Activated B cell treated with CpG ODN at 0.5 μM for 24 hours (primary cell): ENCODE results near the gene BIRC3. TPM values are rescaled to one million over a fixed set of nuclear protein-coding genes. Genes with fewer than 3 reads are reported as not detected.

Experiments
- ATAC-seq: fragments of 200-7000 bp; cut with Tn5 transposase; one replicate; pipeline ENCODE4 v1.10.0; 2021; ENCODE audit warnings: low read depth, mild to moderate bottlenecking, moderate library complexity
- CTCF ChIA-PET: fragments of 350-600 bp; sonication (Branson Sonifier 250); formaldehyde crosslinking; loops from one replicate; lab custom pipeline; 2021; ENCODE audit warnings: antibody characterized with exemption; lab: Charles Lee
- POLR2A ChIA-PET: fragments of 350-600 bp; sonication (Branson Sonifier 250); formaldehyde crosslinking; loops from one replicate; lab custom pipeline; 2021; ENCODE audit warnings: antibody characterized with exemption; lab: Charles Lee
- DNase-seq: peaks from one replicate; pipeline ENCODE4 v3.0.0; 2022
- H3K27ac Mint-ChIP-seq: one replicate; pipeline ENCODE4 v1.8.0; 2020; ENCODE audit warnings: mixed read lengths
- H3K27me3 Mint-ChIP-seq: one replicate; pipeline ENCODE4 v1.8.0; 2021; ENCODE audit warnings: mixed read lengths
- H3K36me3 Mint-ChIP-seq: one replicate; pipeline ENCODE4 v1.8.0; 2021; ENCODE audit warnings: low read depth, mixed read lengths
- H3K4me1 Mint-ChIP-seq: one replicate; pipeline ENCODE4 v1.8.0; 2021; ENCODE audit warnings: mixed read lengths
- H3K4me3 Mint-ChIP-seq: one replicate; pipeline ENCODE4 v1.8.0; 2020; ENCODE audit warnings: mild to moderate bottlenecking, mixed read lengths
- H3K9me3 Mint-ChIP-seq: one replicate; pipeline ENCODE4 v1.8.0; 2020; ENCODE audit warnings: mixed read lengths
- CTCF ChIP-seq: fragments of 200-600 bp; IDR thresholded peaks from one replicate; pipeline ENCODE4 v1.8.0; 2022; ENCODE audit warnings: antibody characterized with exemption, mild to moderate bottlenecking
- intact Hi-C: fragments of 100-400 bp; cut with micrococcal nuclease; formaldehyde crosslinking; loops from one replicate; pipeline ENCODE4 v1.15.1; 2024
- total RNA-seq: library from RNA; stranded (reverse); gene quantifications from 2 replicates; pipeline ENCODE4 v1.2.3, GENCODE V29; 2022

BIRC3 gene
- total RNA-seq, 1 donor from 2014 or later = 270 TPM

DNA sequence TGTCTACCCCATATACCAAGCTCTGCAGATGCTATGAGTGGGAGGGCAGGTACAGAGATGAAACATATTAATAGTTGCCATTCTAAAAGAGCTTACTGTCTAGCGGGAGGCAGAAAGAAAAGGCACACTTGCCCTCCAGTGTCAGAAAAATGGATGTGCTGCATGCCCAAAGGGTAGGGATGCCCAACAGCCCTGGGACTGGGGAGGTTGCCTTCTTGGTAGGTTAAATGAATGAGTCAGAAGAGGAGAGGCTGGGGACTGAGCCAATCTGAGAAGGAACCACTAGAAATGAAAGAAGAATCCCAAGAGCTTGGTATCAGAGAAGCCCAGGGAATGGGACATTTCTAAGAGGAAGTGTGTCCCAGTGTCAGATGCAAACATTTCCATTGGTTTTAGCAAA, 1.2 kb downstream of the BIRC3 start:
- no peaks in the 10 kb centered on the region for H3K27me3 Mint-ChIP-seq
- H3K36me3 Mint-ChIP-seq = peaks cover 54% of the 10 kb centered on the region
- intact Hi-C loops = loop anchor here (1.0 kb wide), 1 partner anchor 9 kb away; no protein-coding TSS in a partner anchor
- ChIA-PET CTCF (interaction anchor here (0.6 to 5.4 kb wide), 10 partner anchors 8 to 295 kb away, joined by 3 to 167 read pairs (median 4); partner anchors contain the start of gene BIRC2), POLR2A (interaction anchor here (0.6 to 17.6 kb wide), 14 partner anchors 8 to 228 kb away, joined by 3 to 424 read pairs (median 7); partner anchors contain the start of genes BIRC2 and TMEM123)
- DNase-seq = no peak
- H3K9me3 Mint-ChIP-seq = no peaks in the 10 kb centered on the region
- H3K27ac Mint-ChIP-seq = peak overlapping the region; percentile 98
- H3K4me3 Mint-ChIP-seq = peak overlapping the region; percentile 98
- TF ChIP-seq CTCF = no peak
- ATAC-seq = peak; percentile 11
- H3K4me1 Mint-ChIP-seq = peaks cover 75% of the 10 kb centered on the region

- no peak for TF ChIP-seq CTCF
- Mint-ChIP-seq H3K4me3 (peak overlapping the region; percentile 98), H3K4me1 (peaks cover 75% of the 10 kb centered on the region), H3K27ac (peak overlapping the region; percentile 98), H3K27me3 (no peaks in the 10 kb centered on the region), H3K9me3 (no peaks in the 10 kb centered on the region), H3K36me3 (peaks cover 64% of the 10 kb centered on the region)
- intact Hi-C loops = no loop called here
- no peak for ATAC-seq
- DNase-seq = no peak
- ChIA-PET CTCF (interaction anchor here (1.1 to 5.4 kb wide), 5 partner anchors 14 to 293 kb away, joined by 3 to 167 read pairs (median 6); no protein-coding TSS in a partner anchor), POLR2A (interaction anchor here (0.7 to 17.6 kb wide), 11 partner anchors 8 to 26 kb away, joined by 3 to 424 read pairs (median 8); partner anchors contain the start of gene BIRC2)
These were observed 2.3 kb downstream of the BIRC3 start for GRCh38 chr11:102319544-102319943.

GRCh38 chr11:102320188-102320587, 2.9 kb downstream of the BIRC3 start:
- CTCF ChIA-PET = interaction anchor here (1.5 to 5.4 kb wide), 4 partner anchors 14 to 293 kb away, joined by 3 to 167 read pairs (median 6); no protein-coding TSS in a partner anchor
- no peaks in the 10 kb centered on the region for H3K9me3 Mint-ChIP-seq
- H3K4me1 Mint-ChIP-seq = peaks cover 75% of the 10 kb centered on the region
- no peaks in the 10 kb centered on the region for H3K27me3 Mint-ChIP-seq
- peak overlapping the region; percentile 98 for H3K4me3 Mint-ChIP-seq
- ATAC-seq (no peak), DNase-seq (no peak)
- peak overlapping the region; percentile 98 for H3K27ac Mint-ChIP-seq
- H3K36me3 Mint-ChIP-seq = peaks cover 70% of the 10 kb centered on the region
- TF ChIP-seq CTCF = no peak
- intact Hi-C loops = no loop called here
- POLR2A ChIA-PET = interaction anchor here (0.7 to 17.6 kb wide), 11 partner anchors 8 to 132 kb away, joined by 3 to 424 read pairs (median 8); partner anchors contain the start of genes BIRC2 and TMEM123

DNA sequence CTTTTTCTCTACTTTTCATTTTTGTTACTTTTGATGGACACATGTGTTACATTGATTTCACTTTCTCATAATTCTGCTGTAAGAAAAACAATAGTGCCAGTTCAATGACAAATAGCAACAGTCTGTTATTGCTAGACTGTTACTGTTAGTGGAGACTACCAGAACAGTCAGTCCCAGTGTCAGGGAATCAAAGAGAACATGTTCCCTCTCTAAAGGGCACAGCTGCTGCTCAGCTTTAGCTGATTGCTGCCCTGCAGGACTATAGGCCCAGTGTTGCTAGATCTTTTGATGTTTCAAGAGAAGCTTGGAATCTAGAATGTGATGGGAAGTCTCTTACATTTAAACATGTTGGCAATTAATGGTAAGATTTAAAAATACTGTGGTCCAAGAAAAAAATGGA, 3.4 kb downstream of the BIRC3 start:
- DNase-seq (no peak), ATAC-seq (no peak)
- TF ChIP-seq CTCF = no peak
- H3K27ac Mint-ChIP-seq = peak overlapping the region; percentile 98
- ChIA-PET POLR2A (interaction anchor here (0.6 to 17.6 kb wide), 8 partner anchors 9 to 131 kb away, joined by 3 to 424 read pairs (median 9); partner anchors contain the start of genes BIRC2 and TMEM123), CTCF (interaction anchor here (1.0 to 5.4 kb wide), 5 partner anchors 12 to 292 kb away, joined by 3 to 167 read pairs (median 6); no protein-coding TSS in a partner anchor)
- H3K4me1 Mint-ChIP-seq = peaks cover 70% of the 10 kb centered on the region
- no peaks in the 10 kb centered on the region for H3K27me3 Mint-ChIP-seq
- peaks cover 74% of the 10 kb centered on the region for H3K36me3 Mint-ChIP-seq
- H3K4me3 Mint-ChIP-seq = peak overlapping the region; percentile 98
- no peaks in the 10 kb centered on the region for H3K9me3 Mint-ChIP-seq
- intact Hi-C loops = no loop called here

DNA sequence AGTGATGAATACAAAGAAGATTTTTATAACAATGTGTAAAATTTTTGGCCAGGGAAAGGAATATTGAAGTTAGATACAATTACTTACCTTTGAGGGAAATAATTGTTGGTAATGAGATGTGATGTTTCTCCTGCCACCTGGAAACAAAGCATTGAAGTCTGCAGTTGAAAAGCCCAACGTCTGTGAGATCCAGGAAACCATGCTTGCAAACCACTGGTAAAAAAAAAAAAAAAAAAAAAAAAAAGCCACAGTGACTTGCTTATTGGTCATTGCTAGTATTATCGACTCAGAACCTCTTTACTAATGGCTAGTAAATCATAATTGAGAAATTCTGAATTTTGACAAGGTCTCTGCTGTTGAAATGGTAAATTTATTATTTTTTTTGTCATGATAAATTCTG, 5.3 kb downstream of the BIRC3 start:
- no peaks in the 10 kb centered on the region for H3K27me3 Mint-ChIP-seq
- ChIA-PET POLR2A (interaction anchor here (0.6 to 17.6 kb wide), 2 partner anchors 19 to 28 kb away, joined by 3 to 424 read pairs; no protein-coding TSS in a partner anchor), CTCF (interaction anchor here (1.0 to 5.4 kb wide), 3 partner anchors 13 to 31 kb away, joined by 6 to 167 read pairs (median 6); no protein-coding TSS in a partner anchor)
- peaks cover 86% of the 10 kb centered on the region for H3K36me3 Mint-ChIP-seq
- no peak for TF ChIP-seq CTCF
- peak overlapping the region; percentile 75 for H3K4me3 Mint-ChIP-seq
- intact Hi-C loops = no loop called here
- no peaks in the 10 kb centered on the region for H3K9me3 Mint-ChIP-seq
- DNase-seq (no peak), ATAC-seq (no peak)
- peaks cover 68% of the 10 kb centered on the region for H3K4me1 Mint-ChIP-seq
- peak overlapping the region; percentile 74 for H3K27ac Mint-ChIP-seq
